Gastrocnemius medialis (tissue), 4 donors: ENCODE data around the gene PXDN. TPM values are rescaled to one million over a fixed set of nuclear protein-coding genes. Genes with fewer than 3 reads are reported as not detected.
"Not testable (repeated sequence)": the region's sequence is repeated elsewhere in the genome, so short reads cannot be mapped to it uniquely, and the experiment has no call there.

Experiments used
- ATAC-seq, 2 donors: fragments of 150-250 bp; one replicate each; pipeline ENCODE4 v1.9.1; 2016
- DNase-seq, 2 donors: peaks; one replicate each; pipeline ENCODE4 v3.0.0-alpha.2; 2019
- H3K27ac ChIP-seq, 4 donors: fragments of 200-600 bp; sonication (generic); 1 replicate in 1 of 4; 2 replicates in 3 of 4; pipeline ENCODE4 v1.5.1; 2016 to 2018; ENCODE audit warnings: mild to moderate bottlenecking in 2 of 4, moderate library complexity in 1 of 4
- H3K27me3 ChIP-seq, 3 donors: fragments of 200-600 bp; sonication (generic) in 2 of 3; 1 replicate in 1 of 3; 2 replicates in 2 of 3; pipeline versions ENCODE4 v1.5.1 to v1.6.0; 2016 to 2019; ENCODE audit warnings: mild to moderate bottlenecking in 1 of 3, moderate library complexity in 1 of 3
- H3K36me3 ChIP-seq, 2 donors: fragments of 200-600 bp; sonication (generic) in 1 of 2; one replicate each; pipeline ENCODE4 v1.5.1; 2017 to 2018
- H3K4me1 ChIP-seq, 2 donors: fragments of 200-600 bp; sonication (generic) in 1 of 2; one replicate each; pipeline ENCODE4 v1.5.1; 2016 to 2017; ENCODE audit warnings: mild to moderate bottlenecking in 2 of 2
- H3K4me3 ChIP-seq, 4 donors: fragments of 200-600 bp; sonication (generic) in 3 of 4; 1 replicate in 1 of 4; 2 replicates in 3 of 4; pipeline ENCODE4 v1.5.1; 2016 to 2019; ENCODE audit warnings: mild to moderate bottlenecking in 2 of 4
- H3K9me3 ChIP-seq, 3 donors: fragments of 200-600 bp; sonication (generic) in 2 of 3; 1 replicate in 1 of 3; 2 replicates in 2 of 3; pipeline ENCODE4 v1.5.1; 2016 to 2019
- POLR2A ChIP-seq, 2 donors: fragments of 450-650 bp; IDR thresholded peaks; one replicate each; pipeline ENCODE4 v1.6.1; 2017; ENCODE audit warnings: antibody characterized with exemption in 2 of 2, mild to moderate bottlenecking in 2 of 2, moderate library complexity in 2 of 2
- in situ Hi-C, 4 donors: fragments of 200-750 bp; cut with MboI; loops; one replicate each; pipeline versions ENCODE4 v1.15.0 to v1.8.0; 2017; ENCODE audit warnings: low sequenced_read_pairs in 4 of 4
- intact Hi-C: fragments of 100-400 bp; cut with DNase I; formaldehyde crosslinking; loops from one replicate; pipeline ENCODE4 v1.15.1; 2023; ENCODE audit warnings: low total_unique reads
- total RNA-seq, 4 donors: library from RNA; depleted of rRNA; stranded (reverse); fragments of >200 nt; gene quantifications; one replicate each; pipeline versions ENCODE4 v1.1.0 to v1.2.3, GENCODE V29; 2016
- TF ChIP-seq, protein P1 (sequence below), 5 experiments: fragments of 450-650 bp in 3 of 5; fragments of 200-600 bp in 2 of 5; sonication (generic) in 2 of 5; IDR thresholded peaks in 4 of 5; conservative IDR thresholded peaks in 1 of 5; 1 replicate in 4 of 5; 2 replicates in 1 of 5; pipeline ENCODE4 v1.5.1; 2016 to 2019; ENCODE audit warnings: antibody characterized with exemption in 5 of 5, mild to moderate bottlenecking in 3 of 5, moderate library complexity in 3 of 5

The PXDN gene
- total RNA-seq, 4 donors from 2014 or later, result 7.8 to 13.4 (median 10.3) TPM

DNA sequence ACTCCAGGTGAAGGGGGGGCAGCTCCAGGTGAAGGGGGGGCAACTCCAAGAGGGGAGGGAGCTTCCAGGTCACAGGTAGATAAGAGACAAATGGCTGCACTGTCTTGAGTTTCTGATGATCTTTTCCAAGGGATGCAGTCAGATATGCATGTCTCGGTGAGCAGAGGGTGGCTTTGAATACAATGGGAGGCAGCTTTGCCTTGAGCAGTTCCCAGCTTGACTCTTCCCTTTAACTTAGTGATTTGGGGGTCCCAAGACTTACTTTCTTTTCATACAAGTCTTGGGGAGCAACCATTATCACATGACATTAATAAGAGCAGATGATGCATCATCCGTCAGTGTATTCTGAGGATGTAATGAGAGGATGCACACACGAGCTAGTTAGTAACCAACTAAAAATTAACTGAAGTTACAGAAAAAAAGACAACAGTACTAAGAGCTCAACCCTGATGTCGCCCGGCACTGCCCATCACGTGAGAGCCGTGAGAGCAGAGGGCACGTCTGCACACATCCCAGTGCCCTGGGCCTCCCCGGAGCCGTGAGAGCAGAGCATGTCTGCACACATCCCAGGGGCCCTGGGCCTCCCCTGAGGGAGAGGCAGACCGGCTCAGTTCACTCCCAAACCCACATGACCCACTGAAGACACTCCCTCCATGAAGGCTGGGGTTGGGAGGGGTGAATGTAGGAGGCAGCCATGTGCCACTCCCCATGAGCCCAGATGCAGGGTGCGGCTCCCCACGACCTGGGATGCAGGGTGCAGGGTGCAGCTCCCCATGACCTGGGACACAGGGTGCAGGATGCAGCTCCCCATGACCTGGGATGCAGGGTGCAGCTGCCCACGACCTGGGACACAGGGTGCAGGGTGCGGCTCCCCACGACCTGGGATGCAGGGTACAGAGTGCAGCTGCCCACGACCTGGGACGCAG, 39.4 kb downstream of the PXDN start:
- no peaks in the 10 kb centered on the region for H3K27me3 ChIP-seq
- no peaks in the 10 kb centered on the region for H3K9me3 ChIP-seq
- no peak for DNase-seq
- H3K27ac ChIP-seq, result no peak overlapping the region
- no peak overlapping the region for H3K4me3 ChIP-seq
- in situ Hi-C loops (no loop called here), intact Hi-C loops (no loop called here)
- H3K4me1 ChIP-seq, result peaks cover 8 to 12% of the 10 kb centered on the region in 2 donors
- no peaks in the 10 kb centered on the region for H3K36me3 ChIP-seq
- ATAC-seq, result no peak
- TF ChIP-seq, protein P1, sequence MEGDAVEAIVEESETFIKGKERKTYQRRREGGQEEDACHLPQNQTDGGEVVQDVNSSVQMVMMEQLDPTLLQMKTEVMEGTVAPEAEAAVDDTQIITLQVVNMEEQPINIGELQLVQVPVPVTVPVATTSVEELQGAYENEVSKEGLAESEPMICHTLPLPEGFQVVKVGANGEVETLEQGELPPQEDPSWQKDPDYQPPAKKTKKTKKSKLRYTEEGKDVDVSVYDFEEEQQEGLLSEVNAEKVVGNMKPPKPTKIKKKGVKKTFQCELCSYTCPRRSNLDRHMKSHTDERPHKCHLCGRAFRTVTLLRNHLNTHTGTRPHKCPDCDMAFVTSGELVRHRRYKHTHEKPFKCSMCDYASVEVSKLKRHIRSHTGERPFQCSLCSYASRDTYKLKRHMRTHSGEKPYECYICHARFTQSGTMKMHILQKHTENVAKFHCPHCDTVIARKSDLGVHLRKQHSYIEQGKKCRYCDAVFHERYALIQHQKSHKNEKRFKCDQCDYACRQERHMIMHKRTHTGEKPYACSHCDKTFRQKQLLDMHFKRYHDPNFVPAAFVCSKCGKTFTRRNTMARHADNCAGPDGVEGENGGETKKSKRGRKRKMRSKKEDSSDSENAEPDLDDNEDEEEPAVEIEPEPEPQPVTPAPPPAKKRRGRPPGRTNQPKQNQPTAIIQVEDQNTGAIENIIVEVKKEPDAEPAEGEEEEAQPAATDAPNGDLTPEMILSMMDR (IDR thresholded peaks at IDR 0.05 in 4 of 5, conservative IDR thresholded peaks at IDR 0.05 in 1 of 5), result no peak
- no peak for TF ChIP-seq POLR2A (IDR thresholded peaks at IDR 0.05)

DNA sequence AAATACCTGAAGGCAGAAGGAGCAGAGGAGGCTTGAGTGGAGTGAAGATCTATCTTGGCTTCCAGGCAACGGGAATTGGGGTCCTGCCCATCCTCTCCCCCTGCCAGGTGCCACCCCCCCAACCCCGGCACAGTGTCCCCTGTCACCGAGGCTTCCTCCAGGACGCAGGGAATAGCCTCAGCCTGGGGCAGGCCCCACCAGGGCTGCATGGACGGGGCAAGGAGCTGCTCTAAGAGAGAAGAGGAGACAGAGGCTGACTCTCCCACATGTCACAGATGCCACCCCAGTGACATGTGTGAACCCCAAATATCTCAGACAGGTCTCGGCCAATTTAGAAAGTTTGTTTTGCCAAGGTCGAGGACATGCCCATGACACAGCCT, 42.1 kb downstream of the PXDN start:
- DNase-seq, result no peak
- intact Hi-C loops (no loop called here), in situ Hi-C loops (no loop called here)
- H3K27me3 ChIP-seq, result no peaks in the 10 kb centered on the region
- TF ChIP-seq, protein P1 (IDR thresholded peaks at IDR 0.05 in 4 of 5, conservative IDR thresholded peaks at IDR 0.05 in 1 of 5), result no peak
- TF ChIP-seq POLR2A (IDR thresholded peaks at IDR 0.05), result no peak
- H3K9me3 ChIP-seq, result no peaks in the 10 kb centered on the region
- ATAC-seq, result no peak
- peaks cover 0 to 4% of the 10 kb centered on the region in 2 donors for H3K4me1 ChIP-seq
- no peak overlapping the region for H3K27ac ChIP-seq
- no peaks in the 10 kb centered on the region for H3K36me3 ChIP-seq
- H3K4me3 ChIP-seq, result no peak overlapping the region

DNA sequence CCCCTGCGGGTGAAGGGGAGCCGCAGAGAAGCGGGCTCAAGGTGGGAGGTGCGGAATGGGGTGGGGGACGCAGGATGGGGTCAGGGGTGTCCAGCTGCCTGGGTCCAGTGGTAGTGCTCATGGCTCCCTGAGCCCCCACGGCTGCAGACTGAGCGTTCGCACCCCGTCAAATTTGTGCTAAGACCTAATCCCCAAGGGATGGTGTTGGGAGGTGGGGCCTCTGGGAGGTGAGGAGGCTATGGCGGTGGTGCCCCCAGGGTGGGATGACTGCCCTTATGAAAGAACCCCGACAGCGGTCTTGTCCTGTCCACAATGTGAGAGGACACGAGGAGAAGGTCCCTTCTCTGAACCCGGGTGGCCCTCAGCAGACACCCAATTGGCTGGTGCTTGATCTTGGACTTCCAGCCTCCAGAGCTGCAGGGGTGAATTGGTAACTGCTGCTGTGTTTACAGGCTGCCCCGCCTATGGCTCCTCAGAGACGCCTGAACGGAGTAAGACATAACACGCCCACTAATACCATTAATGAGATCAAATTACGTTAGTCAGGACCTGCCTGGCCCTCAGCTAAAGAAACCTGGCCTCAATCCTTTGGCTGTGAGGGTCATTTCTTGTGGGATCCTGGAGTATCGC, 42.6 kb downstream of the PXDN start:
- intact Hi-C loops (no loop called here), in situ Hi-C loops (no loop called here)
- Histone ChIP-seq H3K27me3 (no peaks in the 10 kb centered on the region), H3K4me3 (no peak overlapping the region), H3K9me3 (no peaks in the 10 kb centered on the region), H3K36me3 (no peaks in the 10 kb centered on the region), H3K27ac (no peak overlapping the region), H3K4me1 (peaks cover 0 to 4% of the 10 kb centered on the region in 2 donors)
- no peak for ATAC-seq
- no peak for DNase-seq
- TF ChIP-seq POLR2A (IDR thresholded peaks at IDR 0.05), result no peak
- TF ChIP-seq, protein P1 (IDR thresholded peaks at IDR 0.05 in 4 of 5, conservative IDR thresholded peaks at IDR 0.05 in 1 of 5), result no peak

DNA sequence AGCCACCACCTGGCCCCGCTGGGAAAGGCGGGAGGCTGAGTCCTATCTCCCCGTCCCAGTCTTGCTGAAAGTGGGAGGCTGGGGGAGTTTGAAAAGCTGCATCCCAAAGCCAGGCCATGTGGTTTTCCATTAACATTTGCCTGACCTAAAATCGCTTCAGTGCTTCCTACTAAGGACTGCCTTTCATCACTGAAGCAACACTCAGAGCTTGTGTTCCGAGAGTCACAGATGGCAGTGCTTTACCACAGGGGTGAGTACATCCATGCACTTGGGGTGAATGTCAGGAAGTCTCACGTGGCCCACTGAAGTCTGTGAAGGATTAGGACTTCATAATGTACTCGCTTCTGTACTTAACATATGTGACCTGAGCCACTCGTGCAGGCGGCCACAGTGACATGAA, 43.3 kb downstream of the PXDN start:
- ATAC-seq, result no peak
- DNase-seq, result no peak
- no peaks in the 10 kb centered on the region for H3K36me3 ChIP-seq
- no peak overlapping the region for H3K27ac ChIP-seq
- no peaks in the 10 kb centered on the region for H3K27me3 ChIP-seq
- H3K4me3 ChIP-seq, result no peak overlapping the region
- in situ Hi-C loops (no loop called here), intact Hi-C loops (no loop called here)
- TF ChIP-seq, protein P1 (IDR thresholded peaks at IDR 0.05 in 4 of 5, conservative IDR thresholded peaks at IDR 0.05 in 1 of 5), result no peak
- TF ChIP-seq POLR2A (IDR thresholded peaks at IDR 0.05), result no peak
- no peaks in the 10 kb centered on the region for H3K9me3 ChIP-seq
- H3K4me1 ChIP-seq, result peaks cover 0 to 4% of the 10 kb centered on the region in 2 donors

DNA sequence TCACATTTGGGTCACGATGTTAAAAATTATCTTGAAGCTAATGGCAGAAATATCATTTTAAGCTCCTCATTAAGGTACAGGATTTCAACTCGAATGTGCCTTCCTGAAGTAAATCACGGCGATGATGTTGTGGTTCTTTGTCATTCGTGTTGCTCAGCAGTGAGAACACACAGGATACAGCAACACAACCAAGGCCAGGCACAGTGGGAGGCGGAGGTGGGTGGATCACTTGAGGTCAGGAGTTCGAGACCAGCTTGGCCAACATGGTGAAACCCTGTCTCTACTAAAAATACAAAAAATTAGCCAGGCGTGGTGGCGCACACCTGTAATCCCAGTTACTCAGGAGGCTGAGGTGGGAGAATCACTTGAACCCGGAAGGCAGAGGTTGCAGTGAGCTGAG, 43.9 kb downstream of the PXDN start:
- in situ Hi-C loops, H3K36me3 ChIP-seq, H3K4me1 ChIP-seq, H3K4me3 ChIP-seq, intact Hi-C loops, ATAC-seq, DNase-seq, H3K27ac ChIP-seq, H3K27me3 ChIP-seq, H3K9me3 ChIP-seq: not testable (repeated sequence)
